IMR-90 (cell line): ENCODE results near the gene SLC6A7. TPM values are rescaled to one million over a fixed set of nuclear protein-coding genes. Genes with fewer than 3 reads are reported as not detected.

Experiments used
- ATAC-seq: fragments of 200-7000 bp; cut with Tn5 transposase; 2 replicates; pipeline ENCODE4 v1.9.1; 2020; ENCODE audit warnings: low read depth, mild to moderate bottlenecking, moderate library complexity
- BruUV-seq: library from RNA; stranded (reverse); fragments of 400-500 nt; replicated peaks from 2 replicates; lab custom pipeline; 2021; lab: Mats Ljungman, UMichigan
- CTCF ChIA-PET: fragments of 300-600 bp; formaldehyde crosslinking; extraction: SDS; loops from one replicate; lab custom pipeline; 2021; ENCODE audit warnings: antibody characterized with exemption; lab: Yijun Ruan, JAX
- POLR2A ChIA-PET: fragments of 300-600 bp; sonication (Branson Sonifier 250); formaldehyde crosslinking; loops from one replicate; lab custom pipeline; 2022; ENCODE audit warnings: antibody characterized with exemption; ENCODE audit not compliant: unreplicated experiment; lab: Charles Lee
- DNase-seq: peaks from one replicate; pipeline ENCODE4 v3.0.0; 2013
- H2AFZ ChIP-seq: replicated peaks from 2 replicates; pipeline ENCODE3; 2013; ENCODE audit warnings: low read length, mild to moderate bottlenecking; ENCODE audit not compliant: poor library complexity
- H2AK5ac ChIP-seq: 2 replicates; pipeline ENCODE4 v1.6.1; 2013; ENCODE audit warnings: low read depth, low read length, inconsistent platforms
- H2AK9ac ChIP-seq: replicated peaks from 2 replicates; pipeline ENCODE3; 2013; ENCODE audit warnings: mild to moderate bottlenecking, low read depth, low read length, moderate library complexity; ENCODE audit not compliant: poor library complexity
- H2BK120ac ChIP-seq: 2 replicates; pipeline ENCODE4 v1.6.1; 2013; ENCODE audit warnings: low read depth, low read length, inconsistent platforms
- H2BK15ac ChIP-seq: 3 replicates; pipeline ENCODE4 v1.6.1; 2013; ENCODE audit warnings: low read depth, low read length, inconsistent platforms
- H2BK20ac ChIP-seq: 2 replicates; pipeline ENCODE4 v1.6.1; 2013; ENCODE audit warnings: low read depth, mild to moderate bottlenecking, inconsistent platforms, low read length, moderate library complexity
- H2BK5ac ChIP-seq: 2 replicates; pipeline ENCODE4 v1.6.1; 2013; ENCODE audit warnings: mild to moderate bottlenecking, low read depth, low read length, inconsistent platforms; ENCODE audit not compliant: poor library complexity, severe bottlenecking
- H3K14ac ChIP-seq: replicated peaks from 2 replicates; pipeline ENCODE4 v1.6.1; 2013; ENCODE audit warnings: low read depth, low read length, inconsistent platforms
- H3K18ac ChIP-seq: 2 replicates; pipeline ENCODE4 v1.6.1; 2013; ENCODE audit warnings: low read depth, low read length, control low read depth
- H3K23ac ChIP-seq: 2 replicates; pipeline ENCODE4 v1.6.1; 2013; ENCODE audit warnings: low read depth, low read length, inconsistent platforms
- H3K27ac ChIP-seq: 2 replicates; pipeline ENCODE4 v1.5.1; 2013; ENCODE audit warnings: mild to moderate bottlenecking, control low read depth, low read length; ENCODE audit not compliant: insufficient read depth
- H3K27me3 ChIP-seq: 2 replicates; pipeline ENCODE4 v1.6.1; 2013; ENCODE audit warnings: low read length; ENCODE audit not compliant: control insufficient read depth, insufficient read depth
- H3K36me3 ChIP-seq: 2 replicates; pipeline ENCODE4 v1.6.1; 2013; ENCODE audit warnings: low read length, mixed read lengths; ENCODE audit not compliant: control insufficient read depth, insufficient read depth
- H3K4ac ChIP-seq: 2 replicates; pipeline ENCODE4 v1.6.1; 2013; ENCODE audit warnings: low read depth, low read length, inconsistent platforms
- H3K4me1 ChIP-seq: 2 replicates; pipeline ENCODE4 v1.6.1; 2013; ENCODE audit warnings: low read length, mixed read lengths; ENCODE audit not compliant: control insufficient read depth, insufficient read depth
- H3K4me2 ChIP-seq: 2 replicates; pipeline ENCODE4 v1.6.1; 2013; ENCODE audit warnings: low read depth, mild to moderate bottlenecking, control low read depth, low read length, moderate library complexity
- H3K4me3 ChIP-seq: 2 replicates; pipeline ENCODE4 v1.5.1; 2013; ENCODE audit warnings: low read depth, mild to moderate bottlenecking, control low read depth, low read length, moderate library complexity; ENCODE audit not compliant: insufficient read depth
- H3K56ac ChIP-seq: 2 replicates; pipeline ENCODE4 v1.6.1; 2013; ENCODE audit warnings: low read length, inconsistent platforms; ENCODE audit not compliant: insufficient read depth; ENCODE audit errors: extremely low read depth
- H3K79me1 ChIP-seq, 2 experiments: 2 replicates each; pipeline ENCODE4 v1.6.1; 2013; ENCODE audit warnings: low read length in 2 of 2, inconsistent platforms in 1 of 2, low read depth in 1 of 2
- H3K9ac ChIP-seq: 2 replicates; pipeline ENCODE4 v1.6.1; 2013; ENCODE audit warnings: low read depth, low read length, control low read depth
- H3K9me1 ChIP-seq: 2 replicates; pipeline ENCODE4 v1.6.1; 2013; ENCODE audit warnings: low read length, inconsistent platforms; ENCODE audit not compliant: insufficient read depth
- H3K9me3 ChIP-seq: 2 replicates; pipeline ENCODE4 v1.6.1; 2013; ENCODE audit warnings: low read length; ENCODE audit not compliant: control insufficient read depth, insufficient read depth
- H4K20me1 ChIP-seq: 2 replicates; pipeline ENCODE4 v1.6.1; 2013; ENCODE audit warnings: low read length, inconsistent platforms; ENCODE audit not compliant: insufficient read depth
- H4K5ac ChIP-seq: 2 replicates; pipeline ENCODE4 v1.6.1; 2013; ENCODE audit warnings: mild to moderate bottlenecking, low read depth, low read length, control low read depth
- H4K8ac ChIP-seq, 2 experiments: 2 replicates each; pipeline ENCODE4 v1.6.1; 2013; ENCODE audit warnings: low read depth in 2 of 2, low read length in 2 of 2, control low read depth in 1 of 2, inconsistent platforms in 1 of 2
- H4K91ac ChIP-seq: 2 replicates; pipeline ENCODE4 v1.6.1; 2013; ENCODE audit warnings: low read depth, low read length, inconsistent platforms; ENCODE audit not compliant: insufficient read depth
- BHLHE40 ChIP-seq: fragments of 150-350 bp; IDR thresholded peaks from 2 replicates; pipeline ENCODE4 v1.6.1; 2016; ENCODE audit warnings: mild to moderate bottlenecking, low read depth, low read length
- CEBPB ChIP-seq: IDR thresholded peaks from 2 replicates; pipeline ENCODE4 v1.6.1; 2012; ENCODE audit warnings: low read depth, low read length, improper control_type of control experiment
- CHD1 ChIP-seq: IDR thresholded peaks from 2 replicates; pipeline ENCODE4 v1.6.1; 2012; ENCODE audit warnings: low read depth, low read length, improper control_type of control experiment
- CTCF ChIP-seq: conservative IDR thresholded peaks from 2 replicates; pipeline ENCODE4 v1.5.1; 2012; ENCODE audit warnings: mild to moderate bottlenecking, low read depth, low read length, improper control_type of control experiment
- ELK1 ChIP-seq: fragments of 150-350 bp; IDR thresholded peaks from 2 replicates; pipeline ENCODE4 v1.6.1; 2016; ENCODE audit warnings: low read depth, mild to moderate bottlenecking, low read length, moderate library complexity, borderline replicate concordance
- FOS ChIP-seq: fragments of 150-350 bp; IDR thresholded peaks from 2 replicates; pipeline ENCODE4 v1.6.1; 2016; ENCODE audit warnings: low read depth, low read length
- MAFK ChIP-seq: IDR thresholded peaks from 2 replicates; pipeline ENCODE4 v1.6.1; 2012; ENCODE audit warnings: low read depth, low read length, improper control_type of control experiment
- MAZ ChIP-seq: IDR thresholded peaks from 2 replicates; pipeline ENCODE4 v1.6.1; 2012; ENCODE audit warnings: low read depth, mild to moderate bottlenecking, low read length, improper control_type of control experiment, moderate library complexity, borderline replicate concordance
- MXI1 ChIP-seq: IDR thresholded peaks from 2 replicates; pipeline ENCODE4 v1.6.1; 2012; ENCODE audit warnings: low read depth, mild to moderate bottlenecking, low read length, moderate library complexity, borderline replicate concordance
- NFE2L2 ChIP-seq: fragments of 150-350 bp; IDR thresholded peaks from 2 replicates; pipeline ENCODE4 v1.6.1; 2016; ENCODE audit warnings: low read depth, mild to moderate bottlenecking, low read length
- POLR2A ChIP-seq: IDR thresholded peaks from 2 replicates; pipeline ENCODE4 v1.6.1; 2012; ENCODE audit warnings: mild to moderate bottlenecking, low read depth, low read length
- RAD21 ChIP-seq: IDR thresholded peaks from 2 replicates; pipeline ENCODE4 v1.6.1; 2012; ENCODE audit warnings: low read length, improper control_type of control experiment
- RCOR1 ChIP-seq: IDR thresholded peaks from 2 replicates; pipeline ENCODE4 v1.6.1; 2012; ENCODE audit warnings: mild to moderate bottlenecking, low read length, improper control_type of control experiment; ENCODE audit not compliant: insufficient replicate concordance
- SMC3 ChIP-seq: fragments of 150-350 bp; IDR thresholded peaks from 2 replicates; pipeline ENCODE4 v1.6.1; 2016; ENCODE audit warnings: low read depth, mild to moderate bottlenecking, antibody characterized with exemption, low read length, moderate library complexity
- WGBS, 2 experiments: methylation state at CpG; one replicate each; pipeline versions ENCODE4 v1.1.5 to v1.1.7; 2013; ENCODE audit warnings: missing lambda C conversion rate in 2 of 2; ENCODE audit not compliant: insufficient read length in 1 of 2; ENCODE audit errors: extremely low coverage in 2 of 2; 5-methylcytosine and 5-hydroxymethylcytosine counted together
- dilution Hi-C: fragments of 300-500 bp; cut with HindIII; formaldehyde crosslinking; loops from one replicate; pipeline ENCODE4 v1.14.3; 2018; ENCODE audit warnings: low sequenced_read_pairs; ENCODE audit not compliant: unreplicated experiment
- in situ Hi-C: fragments of 300-500 bp; cut with MboI; formaldehyde crosslinking; loops from 3 replicates; pipeline ENCODE4 v1.14.3; 2019; ENCODE audit warnings: low sequenced_read_pairs, inconsistent platforms, mixed read lengths
- intact Hi-C: fragments of 100-400 bp; cut with micrococcal nuclease; formaldehyde crosslinking; loops from 2 replicates; pipeline ENCODE4 v1.10.0; 2022
- polyA plus RNA-seq, 3 experiments: library from polyadenylated mRNA; depleted of rRNA; stranded (reverse); fragments of >200 nt; gene quantifications; 2 replicates each; pipeline ENCODE4 v1.2.3, GENCODE V29; 2012; ENCODE audit warnings: low replicate concordance in 1 of 3
- total RNA-seq: library from RNA; depleted of rRNA; stranded (reverse); fragments of >200 nt; gene quantifications from 2 replicates; pipeline ENCODE4 v1.2.3, GENCODE V29; 2012
- TF ChIP-seq, protein P1 (sequence below): fragments of 150-350 bp; IDR thresholded peaks from 2 replicates; pipeline ENCODE4 v1.6.1; 2017; ENCODE audit warnings: mild to moderate bottlenecking, antibody characterized with exemption, low read length, low read depth

The SLC6A7 gene
- total and polyA plus RNA-seq, 2 of the 4 experiments (the other 2 are of a cell fraction) = under 0.01 TPM; not detected in 1

GRCh38 chr5:150244209-150244608 is 54.3 kb downstream of the SLC6A7 start:
- no peak overlapping the region for H3K56ac ChIP-seq
- no peak overlapping the region for H2AFZ ChIP-seq
- peaks cover 9% of the 10 kb centered on the region for H3K27me3 ChIP-seq
- H3K18ac ChIP-seq = no peak overlapping the region
- no peak overlapping the region for H4K5ac ChIP-seq
- TF ChIP-seq MXI1 = no peak
- no peak for TF ChIP-seq MAFK
- no peak for TF ChIP-seq RAD21
- TF ChIP-seq SMC3 = no peak
- TF ChIP-seq, protein P1, sequence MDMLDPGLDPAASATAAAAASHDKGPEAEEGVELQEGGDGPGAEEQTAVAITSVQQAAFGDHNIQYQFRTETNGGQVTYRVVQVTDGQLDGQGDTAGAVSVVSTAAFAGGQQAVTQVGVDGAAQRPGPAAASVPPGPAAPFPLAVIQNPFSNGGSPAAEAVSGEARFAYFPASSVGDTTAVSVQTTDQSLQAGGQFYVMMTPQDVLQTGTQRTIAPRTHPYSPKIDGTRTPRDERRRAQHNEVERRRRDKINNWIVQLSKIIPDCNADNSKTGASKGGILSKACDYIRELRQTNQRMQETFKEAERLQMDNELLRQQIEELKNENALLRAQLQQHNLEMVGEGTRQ = no peak
- TF ChIP-seq MAZ = no peak
- no peak for TF ChIP-seq NFE2L2
- TF ChIP-seq CEBPB = no peak
- no peak for TF ChIP-seq ELK1
- TF ChIP-seq BHLHE40 = no peak
- no peak for TF ChIP-seq RCOR1
- TF ChIP-seq CTCF = no peak
- no peak for TF ChIP-seq POLR2A
- no peak for TF ChIP-seq FOS
- TF ChIP-seq CHD1 = no peak
- CTCF ChIA-PET = no interaction called here
- H3K36me3 ChIP-seq = no peaks in the 10 kb centered on the region
- H4K91ac ChIP-seq = no peak overlapping the region
- BruUV-seq = no TSS peak
- H3K79me1 ChIP-seq = no peaks in the 10 kb centered on the region
- H3K4me2 ChIP-seq = no peak overlapping the region
- ATAC-seq (no peak), DNase-seq (no peak)
- no peak overlapping the region for H2AK9ac ChIP-seq
- H2BK20ac ChIP-seq = no peak overlapping the region
- peaks cover 8% of the 10 kb centered on the region; the same call in 1 of the 2 replicates for H3K4me1 ChIP-seq
- no peak overlapping the region for H3K4me3 ChIP-seq
- H3K4ac ChIP-seq = no peak overlapping the region
- H3K14ac ChIP-seq = no peak overlapping the region
- H2BK120ac ChIP-seq = no peak overlapping the region
- dilution Hi-C loops = no loop called here
- H2BK5ac ChIP-seq = no peak overlapping the region
- no peak overlapping the region for H3K9ac ChIP-seq
- H3K9me3 ChIP-seq = no peaks in the 10 kb centered on the region
- in situ Hi-C loops = no loop called here
- POLR2A ChIA-PET = no interaction called here
- H2BK15ac ChIP-seq = no peak overlapping the region
- 50% methylated on average over 1 of the region's 7 CpGs; no CpG with 5 or more reads in 1 of the 2 experiments for WGBS, 2 experiments
- intact Hi-C loops = no loop called here
- no peak overlapping the region for H2AK5ac ChIP-seq
- H3K23ac ChIP-seq = no peak overlapping the region
- H4K8ac ChIP-seq = no peak overlapping the region
- H3K27ac ChIP-seq = no peak overlapping the region
- no peaks in the 10 kb centered on the region; the same call in 1 of the 2 replicates for H3K9me1 ChIP-seq
- no peaks in the 10 kb centered on the region for H4K20me1 ChIP-seq
